H9 (cell line): ENCODE results near the gene ABCB6. TPM values are rescaled to one million over a fixed set of nuclear protein-coding genes. Genes with fewer than 3 reads are reported as not detected.

ENCODE experiments used
- DNase-seq: peaks from one replicate; pipeline ENCODE4 v3.0.0-alpha.2; 2017
- H2AFZ ChIP-seq: one replicate; pipeline ENCODE4 v1.6.1; 2013; ENCODE audit warnings: mild to moderate bottlenecking, low read length, control low read depth, moderate library complexity
- H2AK5ac ChIP-seq: 2 replicates; pipeline ENCODE4 v1.6.1; 2013; ENCODE audit warnings: low read length, control low read depth, mixed read lengths; ENCODE audit not compliant: insufficient read length
- H2BK120ac ChIP-seq: one replicate; pipeline ENCODE4 v1.6.1; 2013; ENCODE audit warnings: low read depth, mild to moderate bottlenecking, low read length, control low read depth, inconsistent platforms; ENCODE audit not compliant: poor library complexity, severe bottlenecking
- H2BK12ac ChIP-seq: 2 replicates; pipeline ENCODE4 v1.6.1; 2013; ENCODE audit warnings: low read length, control low read depth, mixed read lengths, low read depth; ENCODE audit not compliant: insufficient read length
- H2BK15ac ChIP-seq: 2 replicates; pipeline ENCODE4 v1.6.1; 2013; ENCODE audit warnings: low read depth, low read length, control low read depth
- H2BK20ac ChIP-seq: one replicate; pipeline ENCODE4 v1.6.1; 2013; ENCODE audit warnings: low read depth, mild to moderate bottlenecking, low read length, control low read depth, inconsistent platforms; ENCODE audit not compliant: poor library complexity, severe bottlenecking
- H2BK5ac ChIP-seq: 2 replicates; pipeline ENCODE4 v1.6.1; 2013; ENCODE audit warnings: low read length, control low read depth, mixed read lengths; ENCODE audit not compliant: insufficient read length
- H3K14ac ChIP-seq: 2 replicates; pipeline ENCODE4 v1.6.1; 2013; ENCODE audit warnings: low read length, control low read depth; ENCODE audit not compliant: insufficient read depth
- H3K18ac ChIP-seq: 2 replicates; pipeline ENCODE4 v1.6.1; 2013; ENCODE audit warnings: low read depth, mild to moderate bottlenecking, mixed read lengths, low read length, control low read depth; ENCODE audit not compliant: insufficient read length
- H3K23ac ChIP-seq: 2 replicates; pipeline ENCODE4 v1.6.1; 2013; ENCODE audit warnings: low read length, control low read depth, mixed read lengths, low read depth; ENCODE audit not compliant: insufficient read length
- H3K23me2 ChIP-seq: 2 replicates; pipeline ENCODE4 v1.6.1; 2013; ENCODE audit warnings: low read depth, mild to moderate bottlenecking, mixed read lengths, low read length, control low read depth; ENCODE audit not compliant: insufficient read length, poor library complexity, severe bottlenecking
- H3K27ac ChIP-seq: 2 replicates; pipeline ENCODE4 v1.5.1; 2013; ENCODE audit warnings: low read length, control low read depth, mixed read lengths, low read depth; ENCODE audit not compliant: insufficient read length
- H3K27me3 ChIP-seq: 2 replicates; pipeline ENCODE4 v1.6.1; 2013; ENCODE audit warnings: low read length, control low read depth, inconsistent platforms; ENCODE audit not compliant: insufficient read depth
- H3K4ac ChIP-seq: 2 replicates; pipeline ENCODE4 v1.6.1; 2013; ENCODE audit warnings: low read depth, mild to moderate bottlenecking, control low read depth, inconsistent platforms, low read length, moderate library complexity
- H3K4me1 ChIP-seq: 2 replicates; pipeline ENCODE4 v1.6.1; 2013; ENCODE audit warnings: low read length, control low read depth, inconsistent platforms; ENCODE audit not compliant: insufficient read depth
- H3K4me2 ChIP-seq: 2 replicates; pipeline ENCODE4 v1.6.1; 2013; ENCODE audit warnings: low read length, control low read depth, mixed read lengths; ENCODE audit not compliant: insufficient read length, insufficient read depth
- H3K56ac ChIP-seq: 2 replicates; pipeline ENCODE4 v1.6.1; 2013; ENCODE audit warnings: low read depth, mild to moderate bottlenecking, mixed read lengths, low read length, control low read depth; ENCODE audit not compliant: insufficient read length
- H3K79me1 ChIP-seq: 2 replicates; pipeline ENCODE4 v1.6.1; 2013; ENCODE audit warnings: low read depth, mild to moderate bottlenecking, moderate library complexity, low read length, control low read depth, inconsistent platforms; ENCODE audit not compliant: insufficient read depth, poor library complexity, severe bottlenecking
- H3K79me2 ChIP-seq: 2 replicates; pipeline ENCODE4 v1.6.1; 2013; ENCODE audit warnings: low read length, control low read depth, inconsistent platforms; ENCODE audit not compliant: insufficient read depth
- H3K9ac ChIP-seq: 2 replicates; pipeline ENCODE4 v1.6.1; 2013; ENCODE audit warnings: low read length, control low read depth, mixed read lengths; ENCODE audit not compliant: insufficient read length; ENCODE audit errors: extremely low read depth
- H3K9me3 ChIP-seq: one replicate; pipeline ENCODE4 v1.6.1; 2013; ENCODE audit warnings: low read depth, low read length, inconsistent platforms; ENCODE audit not compliant: control insufficient read depth
- H3T11ph ChIP-seq: one replicate; pipeline ENCODE4 v1.6.1; 2013; ENCODE audit warnings: mild to moderate bottlenecking, low read length, control low read depth, inconsistent platforms
- H4K20me1 ChIP-seq: one replicate; pipeline ENCODE4 v1.6.1; 2013; ENCODE audit not compliant: control insufficient read depth, insufficient read length, insufficient read depth
- H4K5ac ChIP-seq: 2 replicates; pipeline ENCODE4 v1.6.1; 2013; ENCODE audit warnings: low read depth, mild to moderate bottlenecking, mixed read lengths, low read length, control low read depth; ENCODE audit not compliant: insufficient read length
- H4K8ac ChIP-seq: replicated peaks from 2 replicates; pipeline ENCODE4 v1.6.1; 2013; ENCODE audit warnings: low read length, control low read depth, mixed read lengths, low read depth; ENCODE audit not compliant: insufficient read length
- H4K91ac ChIP-seq: 2 replicates; pipeline ENCODE4 v1.6.1; 2013; ENCODE audit warnings: low read depth, mild to moderate bottlenecking, moderate library complexity, mixed read lengths, low read length, control low read depth; ENCODE audit not compliant: insufficient read length
- H3K27ac Mint-ChIP-seq, 3 experiments: 2 replicates in 2 of 3; 3 replicates in 1 of 3; pipeline ENCODE4 v1.8.0; 2020 to 2021; ENCODE audit warnings: mixed read lengths in 3 of 3, mild to moderate bottlenecking in 1 of 3, moderate library complexity in 1 of 3
- H3K27me3 Mint-ChIP-seq: 2 replicates; pipeline ENCODE4 v1.8.0; 2021; ENCODE audit warnings: low read depth, mild to moderate bottlenecking, moderate library complexity, mixed read lengths
- H3K36me3 Mint-ChIP-seq, 3 experiments: 2 replicates in 2 of 3; 3 replicates in 1 of 3; pipeline ENCODE4 v1.8.0; 2020 to 2021; ENCODE audit warnings: low read depth in 3 of 3, mixed read lengths in 3 of 3; ENCODE audit not compliant: insufficient read depth in 1 of 3
- H3K4me1 Mint-ChIP-seq, 2 experiments: 2 replicates each; pipeline ENCODE4 v1.8.0; 2020; ENCODE audit warnings: mixed read lengths in 2 of 2
- H3K4me3 Mint-ChIP-seq, 2 experiments: 2 replicates in 1 of 2; 3 replicates in 1 of 2; pipeline ENCODE4 v1.8.0; 2020 to 2021; ENCODE audit warnings: mild to moderate bottlenecking in 2 of 2, mixed read lengths in 2 of 2, moderate library complexity in 1 of 2
- H3K9me3 Mint-ChIP-seq, 2 experiments: 2 replicates in 1 of 2; 3 replicates in 1 of 2; pipeline ENCODE4 v1.8.0; 2020; ENCODE audit warnings: mild to moderate bottlenecking in 2 of 2, mixed read lengths in 2 of 2, moderate library complexity in 1 of 2
- CTCF ChIP-seq: fragments of 200-600 bp; sonication (generic); conservative IDR thresholded peaks from 3 replicates; pipeline ENCODE4 v1.8.0; 2021; ENCODE audit warnings: antibody characterized with exemption, mild to moderate bottlenecking
- WGBS: extraction: QIAGEN DNeasy Blood & Tissue Kit; methylation state at CpG from one replicate; pipeline ENCODE4 v1.1.7; 2013; ENCODE audit warnings: missing lambda C conversion rate, low lambda C conversion rate, mixed read lengths; ENCODE audit not compliant: insufficient read length; ENCODE audit errors: extremely low coverage; 5-methylcytosine and 5-hydroxymethylcytosine counted together
- total RNA-seq: library from RNA; stranded (reverse); gene quantifications from 2 replicates; pipeline ENCODE4 v1.2.1, GENCODE V29; 2021

The ABCB6 gene
- total RNA-seq, 1 experiment from 2014 or later: 46.4 TPM

GRCh38 chr2:219179601-219180465 is 38.9 kb downstream of the ABCB6 start:
- no peak for DNase-seq
- no peak overlapping the region for H3K14ac ChIP-seq
- no peak overlapping the region for H3K27ac Mint-ChIP-seq
- H2BK120ac ChIP-seq: no peak overlapping the region
- no peak overlapping the region for H3K4ac ChIP-seq
- no peak overlapping the region for H2BK12ac ChIP-seq
- no peaks in the 10 kb centered on the region for H4K20me1 ChIP-seq
- H3K79me2 ChIP-seq: no peaks in the 10 kb centered on the region
- peaks cover 3% of the 10 kb centered on the region for H3K79me1 ChIP-seq
- H3K23ac ChIP-seq: no peak overlapping the region
- H3K23me2 ChIP-seq: peaks cover 18% of the 10 kb centered on the region
- 0 out of 2 replicates have a peak, but pooled peaks cover 3% of the 10 kb centered on the region for H3K4me1 ChIP-seq
- no peak overlapping the region for H2BK5ac ChIP-seq
- peaks cover 16 to 41% (median 34%) of the 10 kb centered on the region in 3 experiments for H3K36me3 Mint-ChIP-seq
- no peak overlapping the region for H4K5ac ChIP-seq
- no peak overlapping the region for H3K18ac ChIP-seq
- WGBS: no CpG with 5 or more reads among the region's 9 CpGs
- H4K91ac ChIP-seq: no peak overlapping the region
- H3K27me3 Mint-ChIP-seq: no peaks in the 10 kb centered on the region; the same call in 1 of the 2 replicates
- H3K9ac ChIP-seq: no peak overlapping the region
- no peaks in the 10 kb centered on the region for H3K9me3 ChIP-seq
- no peaks in the 10 kb centered on the region; a peak in 2 of 5 replicates for H3K9me3 Mint-ChIP-seq
- H3K27me3 ChIP-seq: no peaks in the 10 kb centered on the region
- H4K8ac ChIP-seq: no peak overlapping the region
- peak overlapping the region; percentile 83 to 90; a peak in 2 of 5 replicates for H3K4me3 Mint-ChIP-seq
- no peak overlapping the region for H2BK15ac ChIP-seq
- H3K56ac ChIP-seq: no peak overlapping the region
- TF ChIP-seq CTCF: no peak
- H2BK20ac ChIP-seq: no peak overlapping the region
- H3T11ph ChIP-seq: no peak overlapping the region
- no peak overlapping the region for H2AK5ac ChIP-seq
- H3K4me1 Mint-ChIP-seq: peaks cover 13 to 22% of the 10 kb centered on the region in 2 experiments
- no peak overlapping the region for H3K4me2 ChIP-seq
- no peak overlapping the region for H2AFZ ChIP-seq
- H3K27ac ChIP-seq: no peak overlapping the region
